Activated T-cell treated with anti-CD3 and anti-CD28 coated beads for 48 hours (primary cell): ENCODE measurements around the gene MFSD8.
"Not testable (repeated sequence)": the region's sequence is repeated elsewhere in the genome, so short reads cannot be mapped to it uniquely, and the experiment has no call there.

ENCODE experiments used
- DNase-seq: peaks from one replicate; pipeline ENCODE4 v3.0.0-alpha.2; 2020; ENCODE audit warnings: low read depth

Gene MFSD8

DNA sequence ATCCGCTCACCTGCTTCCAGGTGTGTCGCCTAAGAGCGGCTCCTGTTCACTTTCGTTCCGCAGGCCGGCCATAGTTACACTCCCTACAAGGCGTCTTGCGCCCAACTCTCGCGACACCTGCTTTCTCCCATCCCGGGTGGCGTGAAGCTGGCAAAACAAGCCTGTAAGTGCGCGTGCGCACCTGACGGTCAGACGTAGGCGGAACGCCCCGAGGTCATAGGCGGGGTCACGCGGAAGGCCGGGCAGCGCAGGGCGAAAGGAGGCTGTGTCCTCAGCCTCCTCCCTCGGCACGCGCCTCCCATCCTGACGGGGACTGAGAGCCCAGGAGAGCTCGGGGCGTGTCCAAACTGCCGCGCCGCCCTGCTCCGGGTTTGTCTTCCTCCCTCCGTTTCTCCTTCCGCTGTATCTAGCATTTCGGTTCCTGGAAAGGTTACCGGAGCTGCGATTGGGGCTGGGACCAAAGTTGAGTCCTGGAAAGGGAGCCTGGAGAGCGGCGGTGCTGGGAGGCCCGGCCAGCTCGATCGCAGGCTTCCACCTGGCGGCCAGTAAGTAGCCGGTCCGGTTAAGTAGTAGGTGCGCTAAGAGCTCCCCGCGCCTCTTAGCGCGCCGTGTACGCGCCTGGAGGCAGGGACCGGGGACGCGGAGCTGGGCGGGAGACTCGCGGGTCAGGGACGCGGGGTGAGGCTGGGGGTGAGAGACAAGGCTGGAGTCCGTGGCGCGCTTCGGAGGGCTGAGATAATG lies at the start of gene MFSD8, which contains the start of gene ABHD18:
Gene MFSD8, minus strand, starts transcription at position 112 of the 741 bp plus-strand sequence. Its CDS starts 40 bp downstream, at position 72.
Gene ABHD18, plus strand, starts transcription at position 345 of the 741 bp plus-strand sequence. CDS start 17,550 bp downstream, outside the sequence.
- peak; percentile 99 for DNase-seq

DNA sequence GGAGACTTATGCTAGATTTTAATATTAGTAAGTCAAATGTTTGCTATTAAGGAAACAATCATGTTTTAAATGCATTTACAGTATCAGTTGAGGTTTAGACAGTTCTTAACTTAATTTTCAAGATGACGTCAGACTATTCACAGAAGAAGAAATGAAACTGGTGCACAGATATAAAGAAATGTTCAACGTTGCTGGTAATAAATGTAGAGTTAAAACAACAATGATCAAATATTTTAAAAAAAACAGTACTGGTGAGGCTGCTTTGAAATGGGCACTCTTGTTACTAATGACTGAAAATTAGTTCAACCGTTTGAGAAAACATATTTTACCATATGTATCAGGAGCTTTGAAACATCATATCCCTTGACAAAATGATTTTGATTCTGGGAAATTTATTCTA lies 44.5 kb upstream of the MFSD8 start:
- DNase-seq, result no peak

DNA sequence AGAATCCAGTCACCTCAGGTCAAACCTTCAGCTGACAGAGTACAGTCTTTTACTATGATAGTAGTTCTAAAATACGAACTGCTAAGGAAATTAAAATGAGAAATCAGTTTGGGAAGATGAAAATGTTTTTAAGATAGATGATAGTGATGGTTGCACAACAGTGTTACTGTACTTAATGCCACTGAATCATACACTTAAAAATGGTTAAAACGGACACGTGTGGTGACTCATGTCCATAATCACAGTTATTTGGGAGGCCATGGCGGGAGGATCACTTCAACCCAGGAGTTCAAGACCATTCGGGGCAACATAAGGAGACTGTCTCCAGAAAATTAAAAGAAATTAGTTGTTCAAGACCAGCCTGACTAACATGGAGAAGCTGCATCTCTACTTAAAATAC lies 41.6 kb upstream of the MFSD8 start:
- no peak for DNase-seq

GRCh38 chr4:127997534-127998388 lies 32.8 kb upstream of the MFSD8 start:
- DNase-seq, result peak; percentile 12

GRCh38 chr4:127996521-127996920 lies 31.5 kb upstream of the MFSD8 start:
- DNase-seq, result not testable (repeated sequence)

- no peak for DNase-seq
Observed at GRCh38 chr4:127995776-127996175, 30.8 kb upstream of the MFSD8 start.

DNA sequence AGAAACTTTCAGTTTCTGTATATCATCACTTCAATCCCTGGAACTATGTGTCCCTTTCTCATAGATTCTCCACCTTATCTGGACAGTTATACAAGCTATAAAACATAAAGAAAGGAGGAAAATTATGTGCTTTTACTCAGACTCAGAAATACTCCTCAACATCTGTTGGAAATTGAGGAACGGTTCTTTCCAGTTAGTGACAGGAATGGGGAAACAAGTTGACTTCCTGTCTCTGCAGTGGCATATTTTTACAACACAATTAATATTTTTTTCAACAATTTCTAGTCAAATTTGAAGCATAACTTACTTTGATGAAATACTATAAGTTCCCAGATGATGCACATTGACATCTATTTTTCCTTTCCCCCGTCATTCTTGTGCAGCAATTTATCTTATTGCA lies 28.2 kb upstream of the MFSD8 start:
- DNase-seq, result no peak

DNA sequence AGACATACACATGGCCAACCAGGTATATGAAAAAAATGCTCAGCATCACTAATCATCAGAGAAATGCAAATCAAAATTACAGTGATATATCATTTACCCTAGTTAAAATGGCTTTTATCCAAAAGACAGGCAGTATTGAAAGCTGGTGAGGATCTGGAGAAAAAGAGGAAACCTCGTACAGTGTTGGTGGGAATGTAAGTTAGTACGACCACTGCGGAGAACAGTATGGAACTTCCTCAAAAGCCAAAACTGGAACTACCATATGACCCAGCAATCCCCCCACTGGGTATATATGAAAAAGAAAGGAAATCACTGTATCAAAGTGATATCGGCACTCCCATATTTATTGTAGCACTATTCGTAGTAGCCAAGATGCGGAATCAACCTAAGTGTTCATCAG lies 23.7 kb upstream of the MFSD8 start:
- no peak for DNase-seq

GRCh38 chr4:127985989-127986388 lies 21.0 kb upstream of the MFSD8 start:
- DNase-seq, result no peak

DNA sequence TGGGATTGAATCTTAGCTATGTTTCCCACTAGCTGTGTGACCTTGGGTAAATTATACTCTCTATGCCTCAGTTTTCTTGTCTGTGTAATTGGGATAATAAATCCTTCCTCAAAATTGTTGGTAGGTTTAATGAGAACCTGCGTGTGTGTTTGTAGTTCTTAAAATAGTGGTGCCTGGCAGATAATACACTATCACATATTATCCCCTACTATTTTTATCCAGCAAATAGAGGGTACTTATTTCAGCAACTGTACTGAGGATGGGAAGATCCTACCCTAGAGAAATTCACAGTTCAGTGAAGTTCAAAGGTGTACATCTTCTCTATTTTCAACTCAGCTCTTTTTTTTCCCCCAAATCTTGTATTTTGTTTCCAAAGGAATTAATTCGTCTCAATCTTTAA lies 17.5 kb upstream of the MFSD8 start:
- no peak for DNase-seq

DNA sequence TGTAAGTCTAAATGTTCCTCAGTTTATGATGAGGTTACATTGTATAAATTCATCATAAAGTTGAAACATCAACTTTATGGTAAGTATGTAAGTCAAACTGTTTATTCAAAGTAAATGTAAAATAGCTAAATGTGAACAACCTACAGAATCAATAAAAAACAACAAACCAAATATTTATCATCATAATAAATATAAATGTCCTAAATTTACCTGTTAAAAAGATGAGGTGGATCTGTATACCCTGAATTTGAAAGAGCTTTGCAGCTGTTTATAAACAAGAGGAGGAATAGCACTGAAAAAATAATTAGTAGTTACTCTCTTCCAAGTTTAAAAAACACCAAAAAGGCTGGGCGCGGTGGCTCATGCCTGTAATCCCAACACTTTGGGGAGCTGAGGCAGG lies 14.0 kb upstream of the MFSD8 start:
- DNase-seq, result no peak

DNA sequence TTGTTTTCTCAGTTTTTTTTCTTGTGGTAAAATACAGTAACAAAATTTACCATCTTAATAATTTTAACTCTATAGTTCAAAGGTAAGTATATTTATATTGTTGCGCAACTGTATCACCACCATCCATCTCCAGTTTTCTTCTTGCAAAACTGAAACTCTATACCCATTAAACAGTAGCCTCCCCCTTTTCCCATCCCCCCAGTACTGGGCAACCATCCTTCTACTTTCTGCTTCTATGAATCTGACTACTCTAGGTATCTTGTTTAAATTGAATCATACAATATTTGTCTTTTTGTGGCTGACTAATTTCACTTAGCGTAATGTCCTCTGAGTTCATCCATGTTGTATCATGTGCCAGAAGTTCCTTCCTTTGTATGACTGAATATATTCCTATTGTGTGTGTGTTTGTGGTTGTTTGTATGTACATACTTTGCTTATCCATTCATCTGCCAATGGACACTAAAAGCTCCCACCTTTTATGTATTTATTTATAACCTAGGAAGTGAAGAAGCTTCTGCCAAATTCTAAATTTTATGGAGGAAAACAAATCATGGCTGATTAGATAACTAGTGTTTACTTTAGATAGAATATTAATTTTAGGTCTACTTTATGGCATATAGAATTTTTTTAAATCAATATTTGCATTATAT lies 10.3 kb upstream of the MFSD8 start:
- no peak for DNase-seq

- not testable (repeated sequence) for DNase-seq
Observed at GRCh38 chr4:127970925-127971324, 6.0 kb upstream of the MFSD8 start.

GRCh38 chr4:127968586-127968985 lies 3.6 kb upstream of the MFSD8 start:
- no peak for DNase-seq

GRCh38 chr4:127967141-127967775 lies 2.3 kb upstream of the MFSD8 start:
- no peak for DNase-seq

GRCh38 chr4:127965803-127966175 lies 816 bp upstream of the MFSD8 start:
- peak; percentile 70 for DNase-seq

GRCh38 chr4:127964426-127965061 lies 429 bp downstream of the MFSD8 start:
- DNase-seq, result peak; percentile 8

DNA sequence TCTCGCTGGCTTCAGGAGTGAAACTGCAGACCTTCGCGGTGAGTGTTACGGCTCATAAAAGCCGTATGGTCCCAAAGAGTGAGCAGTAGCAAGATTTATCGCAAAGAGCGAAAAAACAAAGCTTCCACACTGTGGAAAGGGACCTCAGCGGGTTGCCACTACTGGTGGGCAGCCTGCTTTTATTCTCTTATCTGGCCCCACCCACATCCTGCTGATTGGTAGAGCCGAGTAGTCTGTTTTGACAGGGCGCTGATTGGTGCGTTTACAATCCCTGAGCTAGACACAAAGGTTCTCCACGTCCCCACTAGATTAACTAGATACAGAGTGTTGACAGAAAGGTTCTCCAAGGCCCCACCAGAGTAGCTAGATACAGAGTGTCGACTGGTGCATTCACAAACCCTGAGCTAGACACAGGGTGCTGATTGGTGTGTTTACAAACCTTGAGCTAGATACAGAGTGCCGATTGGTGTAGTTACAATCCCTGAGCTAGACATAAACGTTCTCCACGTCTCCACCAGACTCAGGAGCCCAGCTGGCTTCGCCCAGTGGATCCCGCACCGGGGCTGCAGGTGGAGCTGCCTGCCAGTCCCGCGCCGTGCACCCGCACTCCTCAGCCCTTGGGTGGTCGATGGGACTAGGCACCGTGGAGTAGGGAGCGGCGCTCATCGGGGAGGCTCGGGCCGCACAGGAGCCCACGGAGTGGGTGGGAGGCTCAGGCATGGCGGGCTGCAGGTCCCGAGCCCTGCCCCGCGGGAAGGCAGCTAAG lies 1.2 kb downstream of the MFSD8 start:
- not testable (repeated sequence) for DNase-seq

GRCh38 chr4:127959794-127960193 lies 5.2 kb downstream of the MFSD8 start:
- no peak for DNase-seq

DNA sequence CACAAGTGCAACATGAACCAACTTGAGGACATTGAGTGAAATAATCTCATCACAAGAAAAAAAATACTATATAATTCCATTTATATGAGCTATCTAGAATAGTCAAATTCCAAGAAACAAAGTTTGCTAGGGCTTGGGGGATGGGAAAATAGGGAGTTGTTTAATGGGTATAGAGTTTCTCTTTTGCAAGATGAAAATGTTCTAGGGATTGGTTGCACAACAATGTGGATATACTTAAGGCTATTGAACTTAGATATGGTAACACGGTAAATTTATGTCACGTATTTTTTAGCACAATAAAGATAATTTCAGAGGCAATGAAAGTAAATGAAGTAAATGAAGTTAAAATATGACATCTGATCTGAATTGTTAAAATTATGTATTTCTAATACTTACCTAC lies 7.9 kb downstream of the MFSD8 start:
- DNase-seq, result no peak

GRCh38 chr4:127936974-127937373 lies 28.0 kb downstream of the MFSD8 start:
- DNase-seq, result no peak
